ENCODE measurements around the gene PGLYRP3. TPM values are rescaled to one million over a fixed set of nuclear protein-coding genes. Genes with fewer than 3 reads are reported as not detected.

Gene PGLYRP3
- total RNA-seq, 1 experiment from 2014 or later: not detected

DNA sequence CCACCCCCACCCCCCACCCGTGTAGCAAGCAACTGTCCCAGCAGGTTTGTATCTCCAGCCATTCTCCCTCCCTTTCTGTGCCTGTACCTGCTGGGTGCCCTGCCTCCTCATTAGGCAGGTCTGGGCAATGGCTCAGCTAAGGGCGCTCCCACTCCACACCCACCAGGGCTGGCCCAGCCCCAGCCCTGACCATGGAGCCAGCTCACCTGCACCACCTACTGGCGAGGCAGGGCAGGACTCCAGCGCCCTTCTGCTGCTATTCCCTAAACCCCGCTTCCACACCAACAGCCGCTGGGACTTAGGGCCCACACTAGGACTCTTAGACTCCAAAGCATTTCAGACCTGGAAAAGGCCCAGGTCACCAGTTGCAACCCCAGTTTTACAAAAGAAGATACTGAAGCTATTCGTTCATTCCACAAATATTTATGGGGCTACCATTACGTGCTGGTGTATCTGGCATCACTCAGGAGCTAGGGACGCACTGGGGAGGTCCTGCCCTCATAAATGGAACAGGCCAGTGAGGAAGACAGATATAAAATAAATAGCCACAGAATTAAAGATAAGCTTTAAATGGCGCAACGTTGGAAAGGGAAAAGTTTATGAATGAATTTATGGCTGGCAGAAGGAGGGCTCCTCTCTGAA, 24.0 kb downstream of the PGLYRP3 start:
- H3K9me3 ChIP-seq (replicated peaks): no peaks in the 10 kb centered on the region
- no peak for DNase-seq (ENCODE audit: low read depth in 1 of 2, low spot score in 2 of 2)
- no peak overlapping the region for H3K4me3 ChIP-seq
- H3K27me3 ChIP-seq (replicated peaks): 0 out of 2 replicates have a peak, but pooled peaks cover under 1% of the 10 kb centered on the region
- H3K4me1 ChIP-seq (replicated peaks): no peaks in the 10 kb centered on the region
- H3K27ac ChIP-seq: no peak overlapping the region
- H3K36me3 ChIP-seq: no peaks in the 10 kb centered on the region

DNA sequence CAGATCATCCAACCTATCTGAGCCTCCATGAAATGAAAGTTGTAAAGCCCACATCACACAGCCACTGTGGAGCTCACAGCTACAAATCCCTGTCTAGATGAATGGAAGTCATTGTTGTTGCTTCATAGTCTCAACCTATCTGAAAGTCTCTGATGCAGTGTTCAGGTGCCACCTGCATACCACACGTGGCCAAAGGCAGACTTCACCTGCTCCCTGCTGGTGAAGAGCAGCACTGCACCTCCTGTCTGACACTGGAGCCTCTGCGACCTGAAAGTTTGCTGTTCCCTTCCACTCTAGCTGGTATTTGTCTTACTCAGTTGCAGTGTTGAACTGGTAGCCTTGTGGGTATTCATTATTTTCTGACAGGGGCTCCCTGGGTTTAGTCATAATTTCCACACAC, 34.9 kb downstream of the PGLYRP3 start:
- no peak for DNase-seq (ENCODE audit: low read depth in 1 of 2, low spot score in 2 of 2)
- H3K27me3 ChIP-seq (replicated peaks): peaks cover 3% of the 10 kb centered on the region; the same call in 1 of the 2 replicates
- no peak overlapping the region for H3K27ac ChIP-seq
- no peak overlapping the region for H3K4me3 ChIP-seq
- H3K4me1 ChIP-seq (replicated peaks): no peaks in the 10 kb centered on the region
- H3K36me3 ChIP-seq: no peaks in the 10 kb centered on the region
- no peaks in the 10 kb centered on the region for H3K9me3 ChIP-seq (replicated peaks)

GRCh38 chr1:153272186-153272585, 40.6 kb downstream of the PGLYRP3 start:
- Histone ChIP-seq H3K4me1 (replicated peaks) (no peaks in the 10 kb centered on the region), H3K9me3 (replicated peaks) (no peaks in the 10 kb centered on the region), H3K36me3 (no peaks in the 10 kb centered on the region), H3K4me3 (no peak overlapping the region), H3K27ac (no peak overlapping the region), H3K27me3 (replicated peaks) (peaks cover 7% of the 10 kb centered on the region; the same call in 1 of the 2 replicates)
- DNase-seq (ENCODE audit: low read depth in 1 of 2, low spot score in 2 of 2): no peak

GRCh38 chr1:153271711-153272110, 41.0 kb downstream of the PGLYRP3 start:
- Histone ChIP-seq H3K27ac (no peak overlapping the region), H3K36me3 (no peaks in the 10 kb centered on the region), H3K4me1 (replicated peaks) (no peaks in the 10 kb centered on the region), H3K27me3 (replicated peaks) (peaks cover 7% of the 10 kb centered on the region; the same call in 1 of the 2 replicates), H3K4me3 (no peak overlapping the region), H3K9me3 (replicated peaks) (no peaks in the 10 kb centered on the region)
- DNase-seq (ENCODE audit: low read depth in 1 of 2, low spot score in 2 of 2): no peak

GRCh38 chr1:153265457-153265856, 47.3 kb downstream of the PGLYRP3 start:
- H3K4me3 ChIP-seq: no peak overlapping the region
- H3K27ac ChIP-seq: no peak overlapping the region
- peaks cover 10% of the 10 kb centered on the region for H3K4me1 ChIP-seq (replicated peaks)
- no peaks in the 10 kb centered on the region for H3K9me3 ChIP-seq (replicated peaks)
- DNase-seq (ENCODE audit: low read depth in 1 of 2, low spot score in 2 of 2): no peak
- peaks cover 56% of the 10 kb centered on the region for H3K27me3 ChIP-seq (replicated peaks)
- H3K36me3 ChIP-seq: no peaks in the 10 kb centered on the region

GRCh38 chr1:153262462-153263157, 50.1 kb downstream of the PGLYRP3 start:
- H3K27ac ChIP-seq: no peak overlapping the region
- peaks cover 64% of the 10 kb centered on the region for H3K27me3 ChIP-seq (replicated peaks)
- DNase-seq (ENCODE audit: low read depth in 1 of 2, low spot score in 2 of 2): no peak
- H3K9me3 ChIP-seq (replicated peaks): no peaks in the 10 kb centered on the region
- H3K4me3 ChIP-seq: no peak overlapping the region
- peaks cover 10% of the 10 kb centered on the region for H3K4me1 ChIP-seq (replicated peaks)
- H3K36me3 ChIP-seq: no peaks in the 10 kb centered on the region

- no peak overlapping the region for H3K27ac ChIP-seq
- no peak for DNase-seq (ENCODE audit: low read depth in 1 of 2, low spot score in 2 of 2)
- no peak overlapping the region for H3K4me3 ChIP-seq
- no peaks in the 10 kb centered on the region for H3K9me3 ChIP-seq (replicated peaks)
- H3K4me1 ChIP-seq (replicated peaks): peaks cover 10% of the 10 kb centered on the region
- peaks cover 60% of the 10 kb centered on the region for H3K27me3 ChIP-seq (replicated peaks)
- H3K36me3 ChIP-seq: no peaks in the 10 kb centered on the region
Observed at GRCh38 chr1:153262070-153262366, 50.7 kb downstream of the PGLYRP3 start.

DNA sequence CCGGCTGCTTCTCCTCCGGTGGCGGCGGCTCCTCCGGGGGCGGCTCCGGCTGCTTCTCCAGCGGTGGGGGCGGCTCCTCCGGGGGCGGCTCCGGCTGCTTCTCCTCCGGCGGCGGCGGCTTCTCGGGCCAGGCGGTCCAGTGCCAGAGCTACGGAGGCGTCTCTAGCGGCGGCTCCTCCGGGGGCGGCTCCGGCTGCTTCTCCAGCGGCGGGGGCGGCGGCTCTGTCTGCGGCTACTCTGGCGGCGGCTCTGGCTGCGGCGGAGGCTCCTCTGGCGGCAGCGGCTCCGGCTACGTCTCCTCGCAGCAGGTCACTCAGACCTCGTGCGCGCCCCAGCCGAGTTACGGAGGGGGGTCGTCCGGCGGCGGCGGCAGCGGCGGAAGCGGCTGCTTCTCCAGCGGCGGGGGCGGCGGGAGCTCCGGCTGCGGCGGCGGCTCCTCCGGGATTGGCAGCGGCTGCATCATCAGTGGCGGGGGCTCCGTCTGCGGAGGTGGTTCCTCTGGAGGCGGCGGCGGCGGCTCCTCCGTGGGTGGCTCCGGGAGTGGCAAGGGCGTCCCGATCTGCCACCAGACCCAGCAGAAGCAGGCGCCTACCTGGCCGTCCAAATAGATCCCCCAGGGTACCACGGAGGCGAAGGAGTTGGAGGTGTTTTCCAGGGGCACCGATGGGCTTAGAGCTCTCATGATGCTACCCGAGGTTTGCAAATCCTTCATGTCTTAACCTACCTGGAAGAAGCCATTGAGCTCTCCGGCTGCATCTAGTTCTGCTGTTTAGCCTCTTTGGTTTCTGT, 51.3 kb downstream of the PGLYRP3 start:
- peak in 1 of 2 experiments; percentile 11 for DNase-seq (ENCODE audit: low read depth in 1 of 2, low spot score in 2 of 2)
- Histone ChIP-seq H3K9me3 (replicated peaks) (no peaks in the 10 kb centered on the region), H3K4me3 (peak overlapping the region; percentile 23), H3K36me3 (no peaks in the 10 kb centered on the region), H3K27ac (no peak overlapping the region), H3K4me1 (replicated peaks) (peaks cover 10% of the 10 kb centered on the region), H3K27me3 (replicated peaks) (peaks cover 60% of the 10 kb centered on the region)

DNA sequence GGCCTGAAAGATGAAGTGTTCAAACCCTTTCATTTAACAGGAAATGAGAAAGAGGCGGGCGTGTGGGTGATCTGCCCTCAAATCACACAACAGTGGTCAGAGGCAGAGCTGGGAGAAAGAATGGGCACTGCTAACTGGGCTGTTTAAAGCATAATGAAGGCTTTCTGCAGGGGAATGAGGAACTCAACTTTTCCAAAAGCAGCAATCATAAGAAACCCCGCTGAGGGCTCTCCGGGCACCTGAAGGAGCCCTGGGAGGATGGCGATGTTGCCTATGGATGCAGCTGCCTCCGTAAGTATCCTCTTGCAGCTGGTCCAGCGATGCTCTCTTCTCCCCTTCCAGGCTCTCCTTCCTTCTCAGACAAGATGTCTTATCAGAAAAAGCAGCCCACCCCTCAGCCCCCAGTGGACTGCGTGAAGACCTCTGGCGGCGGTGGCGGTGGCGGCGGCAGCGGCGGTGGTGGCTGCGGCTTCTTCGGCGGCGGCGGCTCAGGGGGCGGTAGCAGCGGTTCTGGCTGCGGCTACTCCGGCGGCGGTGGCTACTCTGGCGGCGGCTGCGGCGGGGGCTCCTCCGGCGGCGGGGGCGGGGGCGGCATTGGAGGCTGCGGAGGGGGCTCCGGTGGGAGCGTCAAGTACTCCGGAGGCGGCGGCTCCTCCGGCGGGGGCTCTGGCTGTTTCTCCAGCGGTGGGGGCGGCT, 52.0 kb downstream of the PGLYRP3 start:
- H3K27ac ChIP-seq: no peak overlapping the region
- H3K27me3 ChIP-seq (replicated peaks): peaks cover 60% of the 10 kb centered on the region
- H3K4me1 ChIP-seq (replicated peaks): peaks cover 10% of the 10 kb centered on the region
- no peak for DNase-seq (ENCODE audit: low read depth in 1 of 2, low spot score in 2 of 2)
- H3K9me3 ChIP-seq (replicated peaks): no peaks in the 10 kb centered on the region
- no peak overlapping the region for H3K4me3 ChIP-seq
- H3K36me3 ChIP-seq: no peaks in the 10 kb centered on the region

DNA sequence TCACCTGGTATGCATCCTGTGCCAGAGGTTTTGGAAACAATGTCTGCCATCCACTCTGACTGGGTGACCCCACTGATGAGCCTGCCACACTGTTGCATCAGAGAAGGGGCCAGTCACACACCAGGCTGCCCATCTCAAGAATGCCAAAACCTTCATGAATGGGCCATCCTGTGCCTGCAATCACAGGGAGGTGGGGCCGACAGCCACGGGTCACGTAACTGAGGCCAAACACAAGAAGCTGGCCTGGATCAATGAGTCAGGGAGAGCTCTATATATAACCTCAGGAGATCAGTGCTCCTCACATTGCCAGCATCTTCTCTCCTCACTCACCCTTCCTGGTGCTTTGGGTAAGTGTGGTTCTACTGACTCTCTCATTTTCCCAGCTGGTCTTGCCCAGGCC, 53.4 kb downstream of the PGLYRP3 start, which contains the start of gene LORICRIN:
Gene LORICRIN (plus strand): TSS at position 301 of the 400 bp plus-strand sequence. CDS start 1,263 bp downstream, outside the sequence.
- Histone ChIP-seq H3K27ac (no peak within 1 kb of the TSS), H3K4me3 (no peak within 1 kb of the TSS), H3K4me1 (replicated peaks) (peaks cover 10% of the 10 kb centered on the region), H3K27me3 (replicated peaks) (peaks cover 49% of the 10 kb centered on the region), H3K9me3 (replicated peaks) (no peaks in the 10 kb centered on the region), H3K36me3 (no peaks in the 10 kb centered on the region)
- DNase-seq (ENCODE audit: low read depth in 1 of 2, low spot score in 2 of 2): no peak

DNA sequence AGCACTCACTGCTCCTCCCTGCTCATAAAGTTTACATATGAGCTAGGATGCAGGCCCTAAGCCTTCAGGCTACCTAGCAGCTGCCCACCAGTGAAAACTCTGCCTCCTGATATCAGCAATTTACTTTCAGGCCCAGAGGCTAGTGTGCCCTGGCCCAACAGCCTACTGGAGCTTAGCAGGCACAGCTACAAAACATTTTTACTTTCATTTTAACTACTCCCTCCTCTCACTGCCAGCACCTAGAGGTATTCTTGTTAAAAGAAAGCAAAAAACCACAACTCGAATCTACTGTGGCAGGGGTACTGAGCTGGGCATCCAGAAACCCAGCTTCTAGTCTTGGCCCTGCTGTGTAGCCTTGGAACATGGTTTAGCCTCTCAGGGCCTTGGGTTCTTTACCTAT, 59.1 kb downstream of the PGLYRP3 start:
- no peaks in the 10 kb centered on the region for H3K9me3 ChIP-seq (replicated peaks)
- H3K27ac ChIP-seq: no peak overlapping the region
- H3K4me3 ChIP-seq: no peak overlapping the region
- DNase-seq (ENCODE audit: low read depth in 1 of 2, low spot score in 2 of 2): no peak
- no peaks in the 10 kb centered on the region for H3K36me3 ChIP-seq
- no peaks in the 10 kb centered on the region for H3K4me1 ChIP-seq (replicated peaks)
- no peaks in the 10 kb centered on the region for H3K27me3 ChIP-seq (replicated peaks)

DNA sequence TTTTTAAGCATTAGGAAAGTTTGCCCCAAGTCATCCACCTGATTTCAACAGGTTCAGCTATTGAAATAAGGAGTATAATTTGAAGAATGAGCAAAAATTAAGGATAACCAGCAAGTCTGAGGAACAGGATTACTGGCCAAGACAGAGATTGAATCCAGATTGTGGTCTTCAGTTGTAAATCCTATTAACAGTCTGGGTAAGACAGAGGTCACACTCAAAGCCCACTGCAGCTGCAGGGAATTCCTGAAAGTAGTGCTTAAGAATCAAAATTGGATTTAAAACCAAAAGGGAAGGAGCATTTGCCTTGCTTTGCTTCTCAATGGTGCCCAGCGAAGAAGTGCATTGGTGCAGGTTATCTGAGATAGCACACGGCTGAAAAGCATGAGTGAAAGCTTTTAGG, 59.7 kb downstream of the PGLYRP3 start:
- Histone ChIP-seq H3K4me3 (no peak overlapping the region), H3K27me3 (replicated peaks) (no peaks in the 10 kb centered on the region), H3K36me3 (no peaks in the 10 kb centered on the region), H3K9me3 (replicated peaks) (no peaks in the 10 kb centered on the region), H3K4me1 (replicated peaks) (no peaks in the 10 kb centered on the region), H3K27ac (no peak overlapping the region)
- DNase-seq (ENCODE audit: low read depth in 1 of 2, low spot score in 2 of 2): no peak

GRCh38 chr1:153251988-153252387, 60.8 kb downstream of the PGLYRP3 start:
- H3K4me3 ChIP-seq: no peak overlapping the region

More at GRCh38 chr1:153251988-153252387, 60.8 kb downstream of the PGLYRP3 start:
- no peaks in the 10 kb centered on the region for H3K36me3 ChIP-seq
- no peak for DNase-seq (ENCODE audit: low read depth in 1 of 2, low spot score in 2 of 2)
- H3K9me3 ChIP-seq (replicated peaks): no peaks in the 10 kb centered on the region
- no peak overlapping the region for H3K27ac ChIP-seq
- no peaks in the 10 kb centered on the region for H3K4me1 ChIP-seq (replicated peaks)
- H3K27me3 ChIP-seq (replicated peaks): no peaks in the 10 kb centered on the region
